Choroid plexus epithelial cell (primary cell): Measurements from ENCODE around the gene FOXP1.

Experiments used
- DNase-seq: peaks from one replicate; pipeline ENCODE4 v3.0.0-alpha.2; 2010; ENCODE audit warnings: low read depth
- H3K4me3 ChIP-seq: 2 replicates; pipeline ENCODE4 v1.5.1; 2011; ENCODE audit warnings: low read depth, mild to moderate bottlenecking, control low read depth, low read length, moderate library complexity
- TF ChIP-seq, protein P1 (sequence below): conservative IDR thresholded peaks from 2 replicates; pipeline ENCODE4 v1.5.1; 2011; ENCODE audit warnings: low read depth, mild to moderate bottlenecking, control low read depth, inconsistent platforms, low read length, moderate library complexity

FOXP1 gene

DNA sequence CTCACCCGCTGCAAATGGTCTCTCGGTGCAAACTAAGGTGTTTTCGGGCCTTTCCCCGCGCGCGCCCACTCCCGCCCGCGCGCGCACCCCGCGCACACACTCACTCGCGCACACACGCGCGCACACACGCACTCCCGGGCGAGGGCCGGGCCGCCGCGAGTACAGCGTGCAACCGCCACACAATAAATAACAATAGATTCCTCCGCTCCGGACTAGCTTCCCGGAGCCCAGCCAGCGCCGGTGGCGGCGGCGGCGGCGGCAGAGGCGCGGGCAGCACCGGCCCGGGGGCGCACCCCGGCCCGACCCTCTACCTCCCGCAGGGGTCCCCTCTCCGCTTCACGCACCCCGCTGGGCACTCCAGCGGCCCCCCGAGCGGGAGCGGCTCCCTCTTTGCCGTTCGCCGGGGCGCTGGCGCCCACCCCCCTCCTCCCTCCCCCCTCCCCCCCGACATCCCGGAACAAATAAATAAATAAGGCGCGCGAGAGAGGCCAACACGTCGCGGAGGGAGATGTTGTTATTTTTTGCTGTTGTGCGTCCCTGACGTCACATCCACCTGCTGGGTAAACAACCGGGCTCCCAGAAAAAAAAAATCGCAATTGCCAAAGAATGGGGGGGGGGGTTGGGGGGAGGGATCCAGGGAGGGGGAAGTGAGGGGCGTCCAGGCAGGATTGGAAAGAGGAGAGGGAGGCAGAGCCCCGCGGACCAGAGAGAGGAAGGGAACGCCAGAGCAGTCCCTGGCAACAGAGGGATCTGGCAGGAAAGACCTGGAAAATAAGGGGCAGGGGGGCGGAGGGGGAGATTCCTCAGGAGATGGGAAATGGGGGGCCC, at the start of gene FOXP1:
FOXP1 (minus strand) TSS at position 163 of the 828 bp plus-strand sequence. CDS start 385,347 bp downstream, outside the sequence.
- TF ChIP-seq, protein P1, sequence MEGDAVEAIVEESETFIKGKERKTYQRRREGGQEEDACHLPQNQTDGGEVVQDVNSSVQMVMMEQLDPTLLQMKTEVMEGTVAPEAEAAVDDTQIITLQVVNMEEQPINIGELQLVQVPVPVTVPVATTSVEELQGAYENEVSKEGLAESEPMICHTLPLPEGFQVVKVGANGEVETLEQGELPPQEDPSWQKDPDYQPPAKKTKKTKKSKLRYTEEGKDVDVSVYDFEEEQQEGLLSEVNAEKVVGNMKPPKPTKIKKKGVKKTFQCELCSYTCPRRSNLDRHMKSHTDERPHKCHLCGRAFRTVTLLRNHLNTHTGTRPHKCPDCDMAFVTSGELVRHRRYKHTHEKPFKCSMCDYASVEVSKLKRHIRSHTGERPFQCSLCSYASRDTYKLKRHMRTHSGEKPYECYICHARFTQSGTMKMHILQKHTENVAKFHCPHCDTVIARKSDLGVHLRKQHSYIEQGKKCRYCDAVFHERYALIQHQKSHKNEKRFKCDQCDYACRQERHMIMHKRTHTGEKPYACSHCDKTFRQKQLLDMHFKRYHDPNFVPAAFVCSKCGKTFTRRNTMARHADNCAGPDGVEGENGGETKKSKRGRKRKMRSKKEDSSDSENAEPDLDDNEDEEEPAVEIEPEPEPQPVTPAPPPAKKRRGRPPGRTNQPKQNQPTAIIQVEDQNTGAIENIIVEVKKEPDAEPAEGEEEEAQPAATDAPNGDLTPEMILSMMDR, result no peak
- H3K4me3 ChIP-seq, result peak within 1 kb of the TSS; percentile 86
- DNase-seq, result peak; percentile 80

DNA sequence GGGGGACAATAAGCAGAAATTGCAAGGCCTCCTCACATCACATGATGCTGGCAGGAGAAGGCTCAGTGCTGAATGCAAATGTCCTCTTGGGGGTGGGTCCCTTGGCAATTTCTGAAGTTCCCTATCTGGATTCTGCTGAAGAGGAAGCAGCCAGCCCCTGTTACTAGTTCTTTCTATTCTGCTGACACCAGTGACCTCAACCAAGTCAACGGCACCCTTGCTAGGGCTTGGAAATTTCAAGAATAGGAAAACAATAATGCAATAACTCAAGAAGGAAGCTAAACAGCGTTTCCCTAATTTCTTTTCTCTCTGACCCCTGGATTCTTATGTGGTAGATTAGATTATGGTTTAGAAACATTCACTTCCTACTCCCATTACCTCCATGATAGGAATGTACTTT, 46.2 kb upstream of the FOXP1 start:
- H3K4me3 ChIP-seq, result no peak overlapping the region
- peak; percentile 48 for DNase-seq

DNA sequence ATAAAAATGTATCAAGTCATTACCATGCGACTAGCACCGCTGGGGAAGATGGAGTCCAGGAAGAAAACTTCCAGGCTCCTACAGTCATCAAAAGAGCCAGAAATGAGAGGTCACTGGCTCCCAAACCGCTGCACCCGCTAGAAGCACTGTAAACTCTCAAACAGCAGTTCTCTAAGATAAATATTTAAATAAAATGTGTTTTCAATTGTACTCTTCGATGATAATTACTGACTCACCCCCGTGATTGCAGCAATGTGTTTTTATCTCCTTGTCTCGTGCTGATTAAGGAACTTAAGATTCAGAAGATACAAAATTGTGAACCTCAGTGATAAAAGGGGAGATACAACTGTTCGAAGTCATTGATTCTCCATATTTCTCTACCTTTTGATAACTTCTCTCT, 45.8 kb upstream of the FOXP1 start:
- H3K4me3 ChIP-seq, result no peak overlapping the region
- TF ChIP-seq, protein P1, result no peak
- peak; percentile 69 for DNase-seq

More for the DNA sequence above, 46.2 kb upstream of the FOXP1 start:
- TF ChIP-seq, protein P1, result no peak

DNA sequence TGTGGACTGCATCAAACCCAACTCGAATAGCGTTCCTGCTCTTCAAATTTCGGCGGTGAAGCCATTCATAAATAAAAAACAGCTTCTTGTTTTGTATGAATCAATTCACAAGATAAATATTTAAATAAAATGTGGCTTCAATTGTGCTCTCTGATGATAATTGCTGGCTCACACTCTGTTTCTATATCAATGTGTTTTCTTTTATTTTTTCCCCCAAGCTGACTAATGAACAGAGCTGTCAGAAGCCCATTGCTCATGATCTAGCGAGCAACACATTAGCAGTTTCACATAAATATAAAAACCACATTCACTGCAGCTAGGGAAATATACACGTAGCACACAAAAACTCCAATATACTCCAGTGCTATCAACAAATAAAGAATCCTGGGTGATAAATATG, 45.0 kb upstream of the FOXP1 start:
- DNase-seq, result no peak
- TF ChIP-seq, protein P1, result no peak
- H3K4me3 ChIP-seq, result no peak overlapping the region

DNA sequence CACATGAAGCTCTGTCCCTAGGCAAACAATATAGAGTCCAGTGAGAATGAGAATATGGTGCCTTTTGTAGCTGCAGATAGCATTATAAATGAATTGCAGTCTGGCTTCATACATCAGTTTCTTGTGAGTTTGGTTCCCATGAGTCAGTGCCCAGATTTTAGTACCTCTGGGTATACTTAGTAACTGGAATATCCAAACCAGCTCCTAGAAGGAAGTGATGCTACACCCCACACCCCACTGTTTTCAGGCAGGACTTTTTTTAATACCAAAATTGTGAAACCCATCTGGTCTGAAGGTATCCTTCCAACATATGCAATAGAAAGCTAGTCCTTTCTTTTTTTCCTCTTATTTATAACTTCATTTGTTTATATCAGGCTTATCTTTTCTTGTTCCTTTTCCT, 42.1 kb upstream of the FOXP1 start:
- no peak for DNase-seq
- TF ChIP-seq, protein P1, result no peak
- H3K4me3 ChIP-seq, result no peak overlapping the region

DNA sequence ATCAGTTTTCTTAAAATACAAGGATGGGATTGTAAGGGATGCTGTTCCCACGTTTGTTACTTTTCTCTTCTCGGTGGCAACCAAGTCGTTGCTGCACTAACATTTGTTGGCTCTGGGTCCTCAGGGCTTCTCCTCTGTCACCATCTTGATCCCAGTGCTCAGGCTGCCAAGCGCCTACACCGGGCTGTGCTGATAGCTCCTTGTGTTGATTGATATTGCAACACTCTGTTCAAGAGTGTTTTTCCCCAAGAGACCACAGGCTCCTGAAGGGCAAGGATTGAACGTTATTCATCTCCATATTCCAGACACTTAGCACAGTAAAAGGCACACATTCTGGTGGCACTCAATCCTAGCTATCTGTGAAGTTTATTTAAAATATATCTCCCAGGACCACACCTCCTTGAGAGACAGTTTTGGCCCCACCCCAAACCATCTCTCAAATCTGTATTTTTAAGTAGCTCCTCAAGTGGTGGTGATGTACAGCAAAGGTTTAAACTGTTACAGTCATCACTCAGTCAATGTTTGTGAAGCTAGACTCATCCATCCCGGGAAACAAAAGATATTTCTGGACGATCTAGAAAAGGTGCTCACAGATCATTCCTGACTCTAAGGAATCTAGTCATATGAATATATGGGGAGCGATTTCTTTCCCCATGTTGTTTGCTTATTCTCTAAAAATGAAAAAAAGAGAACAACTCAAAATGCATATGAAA, 38.5 kb upstream of the FOXP1 start:
- DNase-seq, result no peak
- TF ChIP-seq, protein P1, result no peak

More for the DNA sequence above, 38.5 kb upstream of the FOXP1 start:
- no peak overlapping the region for H3K4me3 ChIP-seq
